PC-9 (cell line): ENCODE results near the gene ELF2.
A peak's percentile ranks its signal among the peaks of the same experiment; 100 is the strongest.

Source experiments
- CTCF ChIP-seq: fragments of 200-600 bp; sonication (generic); conservative IDR thresholded peaks from 2 replicates; pipeline ENCODE4 v1.6.1; 2017; ENCODE audit warnings: mixed run types, antibody characterized with exemption, mild to moderate bottlenecking, moderate library complexity
- EZH2 ChIP-seq: fragments of 200-600 bp; sonication (generic); IDR thresholded peaks from 2 replicates; pipeline ENCODE4 v1.8.0; 2017; ENCODE audit warnings: antibody characterized with exemption, low read depth

GRCh38 chr4:139099366-139099982 lies 77.5 kb downstream of the ELF2 start:
- TF ChIP-seq EZH2 (no peak), CTCF (peak; percentile 83)
